SK-N-SH (cell line): ENCODE measurements around the gene BUD31. TPM values are rescaled to one million over a fixed set of nuclear protein-coding genes. Genes with fewer than 3 reads are reported as not detected.

Experiments used
- CTCF ChIA-PET: fragments of 300-600, 350-600 bp; formaldehyde crosslinking; extraction: SDS; loops from one replicate; lab custom pipeline; 2021; lab: Yijun Ruan, JAX
- POLR2A ChIA-PET: fragments of 350-600 bp; sonication (Branson Sonifier 250); formaldehyde crosslinking; extraction: SDS; loops from one replicate; lab custom pipeline; 2020; ENCODE audit warnings: antibody characterized with exemption, inconsistent platforms; lab: Yijun Ruan, JAX
- DNase-seq: peaks from one replicate; pipeline ENCODE4 v3.0.0; 2012
- H2AFZ ChIP-seq: fragments of 200-600 bp; sonication (generic); 2 replicates; pipeline ENCODE4 v1.8.1; 2016; ENCODE audit warnings: antibody characterized with exemption, mild to moderate bottlenecking, low read depth
- H3F3A ChIP-seq: fragments of 200-600 bp; sonication (generic); replicated peaks from 2 replicates; pipeline ENCODE3; 2016; ENCODE audit warnings: antibody characterized with exemption, mild to moderate bottlenecking; ENCODE audit not compliant: insufficient read depth
- H3K27ac ChIP-seq, 2 experiments: fragments of 200-500 bp in 1 of 2; fragments of 200-600 bp in 1 of 2; sonication (Bioruptor generic) in 1 of 2; sonication (generic), shearing (Covaris generic) in 1 of 2; 2 replicates each; pipeline versions ENCODE4 v1.5.1 to v1.6.1; 2014 to 2016; ENCODE audit warnings: low read depth in 2 of 2, inconsistent platforms in 1 of 2, low read length in 1 of 2, mild to moderate bottlenecking in 1 of 2, mixed read lengths in 1 of 2
- H3K27me3 ChIP-seq: fragments of 200-600 bp; sonication (generic), shearing (Covaris generic); 2 replicates; pipeline ENCODE4 v1.6.1; 2016; ENCODE audit warnings: mixed run types; ENCODE audit not compliant: insufficient read depth
- H3K36me3 ChIP-seq, 2 experiments: fragments of 200-500 bp in 1 of 2; fragments of 200-600 bp in 1 of 2; sonication (Bioruptor generic) in 1 of 2; sonication (generic) in 1 of 2; replicated peaks in 1 of 2; 2 replicates each; pipeline versions ENCODE3 to v1.5.1; 2014 to 2016; ENCODE audit warnings: low read length in 1 of 2, mild to moderate bottlenecking in 1 of 2; ENCODE audit not compliant: insufficient read depth in 2 of 2, control insufficient read depth in 1 of 2
- H3K4me1 ChIP-seq, 2 experiments: fragments of 200-500 bp in 1 of 2; fragments of 200-600 bp in 1 of 2; sonication (Bioruptor generic) in 1 of 2; sonication (generic), shearing (Covaris generic) in 1 of 2; 2 replicates each; pipeline versions ENCODE4 v1.5.1 to v1.6.1; 2014 to 2016; ENCODE audit warnings: low read depth in 1 of 2, low read length in 1 of 2, mixed run types in 1 of 2; ENCODE audit not compliant: insufficient read depth in 2 of 2, control insufficient read depth in 1 of 2
- H3K4me2 ChIP-seq: fragments of 200-600 bp; sonication (generic), shearing (Covaris generic); 2 replicates; pipeline ENCODE4 v1.6.1; 2017; ENCODE audit warnings: mixed run types
- H3K4me3 ChIP-seq, 2 experiments: fragments of 200-500 bp in 1 of 2; fragments of 200-600 bp in 1 of 2; sonication (Bioruptor generic) in 1 of 2; sonication (generic), shearing (Covaris generic) in 1 of 2; 2 replicates each; pipeline versions ENCODE4 v1.5.1 to v1.8.1; 2014 to 2016; ENCODE audit warnings: low read depth in 2 of 2, inconsistent platforms in 1 of 2, low read length in 1 of 2, mild to moderate bottlenecking in 1 of 2, mixed read lengths in 1 of 2, moderate library complexity in 1 of 2
- H3K79me2 ChIP-seq: fragments of 200-600 bp; sonication (generic); 2 replicates; pipeline ENCODE4 v1.8.1; 2017; ENCODE audit warnings: mild to moderate bottlenecking; ENCODE audit not compliant: insufficient read depth
- H3K9ac ChIP-seq: fragments of 200-600 bp; sonication (generic); 2 replicates; pipeline ENCODE4 v1.6.1; 2017; ENCODE audit warnings: mixed run types
- H3K9me2 ChIP-seq: fragments of 200-600 bp; sonication (generic); 2 replicates; pipeline ENCODE4 v1.6.1; 2017; ENCODE audit warnings: mixed run types
- H3K9me3 ChIP-seq: fragments of 200-600 bp; sonication (generic); 2 replicates; pipeline ENCODE4 v1.6.1; 2017; ENCODE audit warnings: mixed run types, mild to moderate bottlenecking, moderate library complexity
- H4K20me1 ChIP-seq: fragments of 200-600 bp; sonication (generic); 2 replicates; pipeline ENCODE4 v1.6.1; 2017; ENCODE audit warnings: mild to moderate bottlenecking, mixed run types; ENCODE audit not compliant: insufficient read depth
- JUND ChIP-seq: IDR thresholded peaks from 2 replicates; pipeline ENCODE4 v1.4.0; 2012
- MEF2A ChIP-seq: IDR thresholded peaks from 2 replicates; pipeline ENCODE4 v1.4.0; 2012; ENCODE audit warnings: low read depth, borderline replicate concordance
- NRF1 ChIP-seq: IDR thresholded peaks from 2 replicates; pipeline ENCODE4 v1.6.1; 2012; ENCODE audit warnings: low read depth, mild to moderate bottlenecking, low read length
- RFX5 ChIP-seq: IDR thresholded peaks from 2 replicates; pipeline ENCODE4 v1.6.1; 2012; ENCODE audit warnings: mild to moderate bottlenecking, improper control_type of control experiment, low read length
- SIN3A ChIP-seq: IDR thresholded peaks from 2 replicates; pipeline ENCODE4 v1.6.1; 2012; ENCODE audit warnings: low read depth, mild to moderate bottlenecking, low read length, moderate library complexity, borderline replicate concordance
- TEAD4 ChIP-seq: IDR thresholded peaks from 2 replicates; pipeline ENCODE4 v1.4.0; 2012; ENCODE audit warnings: mild to moderate bottlenecking, borderline replicate concordance; ENCODE audit not compliant: insufficient read depth
- USF2 ChIP-seq: fragments of 150-350 bp; IDR thresholded peaks from 2 replicates; pipeline ENCODE4 v1.6.1; 2017; ENCODE audit warnings: antibody characterized with exemption, low read length, low read depth, borderline replicate concordance
- YY1 ChIP-seq: IDR thresholded peaks from 2 replicates; pipeline ENCODE4 v1.4.0; 2012; ENCODE audit warnings: low read depth, mild to moderate bottlenecking
- ZBTB33 ChIP-seq: IDR thresholded peaks from 2 replicates; pipeline ENCODE4 v1.4.0; 2012; ENCODE audit warnings: low read depth, borderline replicate concordance
- WGBS: methylation state at CpG from one replicate; pipeline ENCODE4 v1.1.6; 2017; ENCODE audit warnings: low lambda C conversion rate; 5-methylcytosine and 5-hydroxymethylcytosine counted together
- polyA plus RNA-seq, 3 experiments: library from polyadenylated mRNA; depleted of rRNA; stranded (reverse); fragments of >200 nt; gene quantifications; 2 replicates each; pipeline ENCODE4 v1.2.3, GENCODE V29; 2012
- TF ChIP-seq, protein P1 (sequence below): IDR thresholded peaks from 2 replicates; pipeline ENCODE4; 2012
- TF ChIP-seq, protein P2 (sequence below): IDR thresholded peaks from 2 replicates; pipeline ENCODE4 v1.4.0; 2012; ENCODE audit warnings: low read depth, borderline replicate concordance
- TF ChIP-seq, protein P3 (sequence below): IDR thresholded peaks from 2 replicates; pipeline ENCODE4 v1.4.0; 2012; ENCODE audit warnings: low read depth

Gene BUD31
- polyA plus RNA-seq, 1 of the 3 experiments (the other 2 are of a cell fraction) = 162 TPM

DNA sequence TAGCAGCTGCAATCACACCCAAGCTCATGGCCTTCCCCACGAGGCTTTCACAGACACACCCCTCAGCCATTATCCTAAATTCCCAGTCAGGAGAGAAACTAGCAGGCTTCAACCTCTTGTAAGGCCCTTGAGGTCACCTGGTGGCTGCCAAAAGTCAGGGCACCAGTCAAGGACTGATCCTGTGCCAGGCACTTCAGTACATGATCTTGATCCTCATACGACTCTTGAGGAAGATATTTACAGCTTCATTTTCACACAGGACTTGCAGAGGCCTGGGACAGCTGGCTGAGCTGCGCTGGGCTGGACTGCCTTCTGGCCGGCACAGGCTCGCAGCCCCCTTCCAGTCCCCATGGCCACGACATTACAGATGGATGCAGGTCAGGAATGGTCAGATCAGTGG, 9.2 kb upstream of the BUD31 start:
- H4K20me1 ChIP-seq = peaks cover 61% of the 10 kb centered on the region

GRCh38 chr7:99402854-99403253, 5.9 kb upstream of the BUD31 start:
- ChIA-PET CTCF (interaction anchor here (1.1 kb wide), 2 partner anchors 9 to 37 kb away, joined by 3 to 5 read pairs; no protein-coding TSS in a partner anchor), POLR2A (interaction anchor here (3.1 kb wide), 1 partner anchor 10 kb away, joined by 25 read pairs; no protein-coding TSS in a partner anchor)
- H2AFZ ChIP-seq = no peak overlapping the region
- H3K9me2 ChIP-seq = no peaks in the 10 kb centered on the region
- H3K9me3 ChIP-seq = no peaks in the 10 kb centered on the region
- no peak overlapping the region for H3K9ac ChIP-seq
- H4K20me1 ChIP-seq = peaks cover 61% of the 10 kb centered on the region
- DNase-seq = no peak
- no peak overlapping the region for H3K4me2 ChIP-seq
- WGBS = 100% methylated on average over 3 of the region's 3 CpGs
- TF ChIP-seq, protein P1, sequence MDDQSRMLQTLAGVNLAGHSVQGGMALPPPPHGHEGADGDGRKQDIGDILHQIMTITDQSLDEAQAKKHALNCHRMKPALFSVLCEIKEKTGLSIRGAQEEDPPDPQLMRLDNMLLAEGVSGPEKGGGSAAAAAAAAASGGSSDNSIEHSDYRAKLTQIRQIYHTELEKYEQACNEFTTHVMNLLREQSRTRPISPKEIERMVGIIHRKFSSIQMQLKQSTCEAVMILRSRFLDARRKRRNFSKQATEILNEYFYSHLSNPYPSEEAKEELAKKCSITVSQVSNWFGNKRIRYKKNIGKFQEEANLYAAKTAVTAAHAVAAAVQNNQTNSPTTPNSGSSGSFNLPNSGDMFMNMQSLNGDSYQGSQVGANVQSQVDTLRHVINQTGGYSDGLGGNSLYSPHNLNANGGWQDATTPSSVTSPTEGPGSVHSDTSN = no peak
- TF ChIP-seq RFX5 = no peak
- no peak for TF ChIP-seq NRF1
- TF ChIP-seq USF2 = no peak
- no peak for TF ChIP-seq ZBTB33
- TF ChIP-seq, protein P2, sequence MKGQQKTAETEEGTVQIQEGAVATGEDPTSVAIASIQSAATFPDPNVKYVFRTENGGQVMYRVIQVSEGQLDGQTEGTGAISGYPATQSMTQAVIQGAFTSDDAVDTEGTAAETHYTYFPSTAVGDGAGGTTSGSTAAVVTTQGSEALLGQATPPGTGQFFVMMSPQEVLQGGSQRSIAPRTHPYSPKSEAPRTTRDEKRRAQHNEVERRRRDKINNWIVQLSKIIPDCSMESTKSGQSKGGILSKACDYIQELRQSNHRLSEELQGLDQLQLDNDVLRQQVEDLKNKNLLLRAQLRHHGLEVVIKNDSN = no peak
- TF ChIP-seq YY1 = no peak
- TF ChIP-seq MEF2A = no peak
- no peak for TF ChIP-seq SIN3A
- TF ChIP-seq TEAD4 = no peak
- TF ChIP-seq JUND = no peak
- TF ChIP-seq, all 33 proteins: peak for 0
- Histone ChIP-seq H3K36me3 (peaks cover 48 to 51% of the 10 kb centered on the region in 2 experiments), H3K79me2 (peaks cover 67% of the 10 kb centered on the region), H3F3A (peaks cover 28% of the 10 kb centered on the region), H3K27me3 (no peaks in the 10 kb centered on the region), H3K4me1 (peaks cover 9 to 19% of the 10 kb centered on the region in 2 experiments; a peak in 3 of 4 replicates), H3K4me3 (no peak overlapping the region), H3K27ac (no peak overlapping the region)

More for the DNA sequence above, 9.2 kb upstream of the BUD31 start:
- TF ChIP-seq, protein P3, sequence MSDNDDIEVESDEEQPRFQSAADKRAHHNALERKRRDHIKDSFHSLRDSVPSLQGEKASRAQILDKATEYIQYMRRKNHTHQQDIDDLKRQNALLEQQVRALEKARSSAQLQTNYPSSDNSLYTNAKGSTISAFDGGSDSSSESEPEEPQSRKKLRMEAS = no peak
- peak; percentile 14; the same call in 1 of the 2 replicates for TF ChIP-seq SIN3A
- H3F3A ChIP-seq = peaks cover 56% of the 10 kb centered on the region
- no peak overlapping the region for H2AFZ ChIP-seq
- no peak overlapping the region for H3K4me3 ChIP-seq
- H3K27me3 ChIP-seq = no peaks in the 10 kb centered on the region
- 79% methylated on average over 5 of the region's 6 CpGs for WGBS
- H3K4me1 ChIP-seq = peaks cover 0 to 5% of the 10 kb centered on the region in 2 experiments; a peak in 1 of 4 replicates
- no peak overlapping the region for H3K27ac ChIP-seq
- H3K4me2 ChIP-seq = no peak overlapping the region
- H3K79me2 ChIP-seq = peaks cover 34% of the 10 kb centered on the region
- peaks cover 56 to 74% of the 10 kb centered on the region in 2 experiments for H3K36me3 ChIP-seq
- H3K9ac ChIP-seq = no peak overlapping the region
- DNase-seq = no peak
- H3K9me3 ChIP-seq = no peaks in the 10 kb centered on the region
- ChIA-PET CTCF (interaction anchor here (2.8 to 3.2 kb wide), 2 partner anchors 9 to 16 kb away, joined by 10 to 16 read pairs; partner anchors contain the start of genes BUD31 and PDAP1), POLR2A (interaction anchor here (10.2 kb wide), 1 partner anchor 8 kb away, joined by 102 read pairs; the partner anchor contains the start of genes BUD31 and PDAP1)
- H3K9me2 ChIP-seq = no peaks in the 10 kb centered on the region
